WTC11 (cell line): ENCODE data around the gene ZNF394. TPM values are rescaled to one million over a fixed set of nuclear protein-coding genes. Genes with fewer than 3 reads are reported as not detected.

Source experiments
- ATAC-seq: fragments of 200-7000 bp; cut with Tn5 transposase; 2 replicates; pipeline ENCODE4 v1.10.0; 2021; ENCODE audit warnings: mild to moderate bottlenecking, moderate library complexity
- CTCF ChIA-PET: fragments of 300-600 bp; sonication (Branson Sonifier 250); formaldehyde crosslinking; loops from one replicate; lab custom pipeline; 2021; ENCODE audit warnings: antibody characterized with exemption; lab: Charles Lee
- POLR2A ChIA-PET: fragments of 350-600 bp; sonication (Branson Sonifier 250); formaldehyde crosslinking; loops from one replicate; lab custom pipeline; 2021; ENCODE audit warnings: antibody characterized with exemption; lab: Charles Lee
- DNase-seq: peaks from one replicate; pipeline ENCODE4 v3.0.0; 2021; ENCODE audit warnings: low spot score
- H3K27ac Mint-ChIP-seq: 2 replicates; pipeline ENCODE4 v1.8.0; 2021; ENCODE audit warnings: mixed read lengths
- H3K27me3 Mint-ChIP-seq: 2 replicates; pipeline ENCODE4 v1.8.0; 2021; ENCODE audit warnings: low read depth, mild to moderate bottlenecking, moderate library complexity, mixed read lengths
- H3K36me3 Mint-ChIP-seq: 2 replicates; pipeline ENCODE4 v1.8.0; 2021; ENCODE audit warnings: mixed read lengths
- H3K4me1 Mint-ChIP-seq: 2 replicates; pipeline ENCODE4 v1.8.0; 2022; ENCODE audit warnings: mixed read lengths
- H3K4me3 Mint-ChIP-seq: 2 replicates; pipeline ENCODE4 v1.8.0; 2021; ENCODE audit warnings: mild to moderate bottlenecking, moderate library complexity, mixed read lengths
- H3K9me3 Mint-ChIP-seq: 2 replicates; pipeline ENCODE4 v1.8.0; 2021; ENCODE audit warnings: mixed read lengths
- FOXK1 ChIP-seq: sonication (generic); formaldehyde crosslinking; IDR thresholded peaks from 2 replicates; pipeline ENCODE4 v1.8.0; 2022; ENCODE audit warnings: mild to moderate bottlenecking, moderate library complexity, missing genetic modification reagents
- FOXP4 ChIP-seq: sonication (generic); formaldehyde crosslinking; IDR thresholded peaks from 2 replicates; pipeline ENCODE4 v1.8.0; 2022; ENCODE audit warnings: mild to moderate bottlenecking, missing genetic modification reagents
- GRHL2 ChIP-seq: fragments of 250-450 bp; sonication (Bioruptor Pico); IDR thresholded peaks from 2 replicates; pipeline ENCODE4 v1.8.0; 2022; ENCODE audit warnings: mild to moderate bottlenecking, moderate library complexity; ENCODE audit not compliant: insufficient replicate concordance, severe bottlenecking
- HMGA2 ChIP-seq: fragments of 250-450 bp; sonication (Bioruptor Pico); IDR thresholded peaks from 2 replicates; pipeline ENCODE4 v1.4.0; 2021; ENCODE audit warnings: mild to moderate bottlenecking, moderate library complexity
- MXD4 ChIP-seq: fragments of 250-450 bp; sonication (Bioruptor Pico); IDR thresholded peaks from 2 replicates; pipeline ENCODE4 v1.8.0; 2021; ENCODE audit warnings: mild to moderate bottlenecking, moderate library complexity, borderline replicate concordance
- PRDM15 ChIP-seq: sonication (generic); formaldehyde crosslinking; IDR thresholded peaks from 2 replicates; pipeline ENCODE4 v1.8.0; 2022; ENCODE audit warnings: missing genetic modification reagents
- PRRX2 ChIP-seq: fragments of 250-450 bp; sonication (Bioruptor Pico); IDR thresholded peaks from 2 replicates; pipeline ENCODE4 v1.8.0; 2021; ENCODE audit warnings: mild to moderate bottlenecking
- RORB ChIP-seq: fragments of 250-450 bp; sonication (Bioruptor Pico); IDR thresholded peaks from 2 replicates; pipeline ENCODE4 v1.9.0; 2021; ENCODE audit warnings: mild to moderate bottlenecking
- ZNF232 ChIP-seq: sonication (generic); formaldehyde crosslinking; IDR thresholded peaks from 2 replicates; pipeline ENCODE4 v1.8.0; 2022; ENCODE audit warnings: mild to moderate bottlenecking, missing genetic modification reagents
- total RNA-seq: library from RNA; stranded (reverse); gene quantifications from 3 replicates; pipeline ENCODE4 v1.2.3, GENCODE V29; 2021
- TF ChIP-seq, protein P1 (sequence below): fragments of 250-450 bp; sonication (Bioruptor Pico); IDR thresholded peaks from 2 replicates; pipeline ENCODE4 v1.9.0; 2021; ENCODE audit warnings: mild to moderate bottlenecking
- TF ChIP-seq, protein P2 (sequence below): sonication (generic); formaldehyde crosslinking; IDR thresholded peaks from 2 replicates; pipeline ENCODE4 v1.8.0; 2023; ENCODE audit warnings: missing genetic modification reagents
- TF ChIP-seq, protein P3 (sequence below): sonication (generic); formaldehyde crosslinking; IDR thresholded peaks from 2 replicates; pipeline ENCODE4 v1.8.1; 2022; ENCODE audit warnings: low read depth, missing genetic modification reagents, borderline replicate concordance

The ZNF394 gene
- total RNA-seq, 1 experiment from 2014 or later, result 24.0 TPM

- TF ChIP-seq, protein P1, sequence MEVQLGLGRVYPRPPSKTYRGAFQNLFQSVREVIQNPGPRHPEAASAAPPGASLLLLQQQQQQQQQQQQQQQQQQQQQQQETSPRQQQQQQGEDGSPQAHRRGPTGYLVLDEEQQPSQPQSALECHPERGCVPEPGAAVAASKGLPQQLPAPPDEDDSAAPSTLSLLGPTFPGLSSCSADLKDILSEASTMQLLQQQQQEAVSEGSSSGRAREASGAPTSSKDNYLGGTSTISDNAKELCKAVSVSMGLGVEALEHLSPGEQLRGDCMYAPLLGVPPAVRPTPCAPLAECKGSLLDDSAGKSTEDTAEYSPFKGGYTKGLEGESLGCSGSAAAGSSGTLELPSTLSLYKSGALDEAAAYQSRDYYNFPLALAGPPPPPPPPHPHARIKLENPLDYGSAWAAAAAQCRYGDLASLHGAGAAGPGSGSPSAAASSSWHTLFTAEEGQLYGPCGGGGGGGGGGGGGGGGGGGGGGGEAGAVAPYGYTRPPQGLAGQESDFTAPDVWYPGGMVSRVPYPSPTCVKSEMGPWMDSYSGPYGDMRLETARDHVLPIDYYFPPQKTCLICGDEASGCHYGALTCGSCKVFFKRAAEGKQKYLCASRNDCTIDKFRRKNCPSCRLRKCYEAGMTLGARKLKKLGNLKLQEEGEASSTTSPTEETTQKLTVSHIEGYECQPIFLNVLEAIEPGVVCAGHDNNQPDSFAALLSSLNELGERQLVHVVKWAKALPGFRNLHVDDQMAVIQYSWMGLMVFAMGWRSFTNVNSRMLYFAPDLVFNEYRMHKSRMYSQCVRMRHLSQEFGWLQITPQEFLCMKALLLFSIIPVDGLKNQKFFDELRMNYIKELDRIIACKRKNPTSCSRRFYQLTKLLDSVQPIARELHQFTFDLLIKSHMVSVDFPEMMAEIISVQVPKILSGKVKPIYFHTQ (CRISPR knock-in tag), result no peak
- no peak for TF ChIP-seq GRHL2 (CRISPR knock-in tag)
- TF ChIP-seq, protein P2, sequence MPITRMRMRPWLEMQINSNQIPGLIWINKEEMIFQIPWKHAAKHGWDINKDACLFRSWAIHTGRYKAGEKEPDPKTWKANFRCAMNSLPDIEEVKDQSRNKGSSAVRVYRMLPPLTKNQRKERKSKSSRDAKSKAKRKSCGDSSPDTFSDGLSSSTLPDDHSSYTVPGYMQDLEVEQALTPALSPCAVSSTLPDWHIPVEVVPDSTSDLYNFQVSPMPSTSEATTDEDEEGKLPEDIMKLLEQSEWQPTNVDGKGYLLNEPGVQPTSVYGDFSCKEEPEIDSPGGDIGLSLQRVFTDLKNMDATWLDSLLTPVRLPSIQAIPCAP (CRISPR knock-in tag), result no peak
These were observed 39.4 kb downstream of the ZNF394 start (continued) for GRCh38 chr7:99460651-99461050.

- H3K27me3 Mint-ChIP-seq, result no peaks in the 10 kb centered on the region
- ATAC-seq, result peak; percentile 77
- peak; percentile 45 for DNase-seq
- peaks cover 20% of the 10 kb centered on the region for H3K9me3 Mint-ChIP-seq
- peaks cover 7% of the 10 kb centered on the region for H3K4me1 Mint-ChIP-seq
- ChIA-PET POLR2A (no interaction called here), CTCF (interaction anchor here (0.7 to 1.0 kb wide), 3 partner anchors 10 to 112 kb away, joined by 3 read pairs; partner anchors contain the start of gene ZNF394)
- H3K36me3 Mint-ChIP-seq, result peaks cover 66% of the 10 kb centered on the region
- TF ChIP-seq, protein P3, sequence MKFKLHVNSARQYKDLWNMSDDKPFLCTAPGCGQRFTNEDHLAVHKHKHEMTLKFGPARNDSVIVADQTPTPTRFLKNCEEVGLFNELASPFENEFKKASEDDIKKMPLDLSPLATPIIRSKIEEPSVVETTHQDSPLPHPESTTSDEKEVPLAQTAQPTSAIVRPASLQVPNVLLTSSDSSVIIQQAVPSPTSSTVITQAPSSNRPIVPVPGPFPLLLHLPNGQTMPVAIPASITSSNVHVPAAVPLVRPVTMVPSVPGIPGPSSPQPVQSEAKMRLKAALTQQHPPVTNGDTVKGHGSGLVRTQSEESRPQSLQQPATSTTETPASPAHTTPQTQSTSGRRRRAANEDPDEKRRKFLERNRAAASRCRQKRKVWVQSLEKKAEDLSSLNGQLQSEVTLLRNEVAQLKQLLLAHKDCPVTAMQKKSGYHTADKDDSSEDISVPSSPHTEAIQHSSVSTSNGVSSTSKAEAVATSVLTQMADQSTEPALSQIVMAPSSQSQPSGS (CRISPR knock-in tag), result no peak
- TF ChIP-seq FOXK1 (0 out of 2 replicates have a peak, but pooled peaks have one; percentile 16), PRRX2 (CRISPR knock-in tag) (peak; percentile 53; the same call in 1 of the 2 replicates)
- H3K27ac Mint-ChIP-seq, result 0 out of 2 replicates have a peak overlapping the region, but pooled peaks have one; percentile 68
- no peak overlapping the region for H3K4me3 Mint-ChIP-seq
These were observed 41.0 kb downstream of the ZNF394 start for GRCh38 chr7:99459087-99459486.

DNA sequence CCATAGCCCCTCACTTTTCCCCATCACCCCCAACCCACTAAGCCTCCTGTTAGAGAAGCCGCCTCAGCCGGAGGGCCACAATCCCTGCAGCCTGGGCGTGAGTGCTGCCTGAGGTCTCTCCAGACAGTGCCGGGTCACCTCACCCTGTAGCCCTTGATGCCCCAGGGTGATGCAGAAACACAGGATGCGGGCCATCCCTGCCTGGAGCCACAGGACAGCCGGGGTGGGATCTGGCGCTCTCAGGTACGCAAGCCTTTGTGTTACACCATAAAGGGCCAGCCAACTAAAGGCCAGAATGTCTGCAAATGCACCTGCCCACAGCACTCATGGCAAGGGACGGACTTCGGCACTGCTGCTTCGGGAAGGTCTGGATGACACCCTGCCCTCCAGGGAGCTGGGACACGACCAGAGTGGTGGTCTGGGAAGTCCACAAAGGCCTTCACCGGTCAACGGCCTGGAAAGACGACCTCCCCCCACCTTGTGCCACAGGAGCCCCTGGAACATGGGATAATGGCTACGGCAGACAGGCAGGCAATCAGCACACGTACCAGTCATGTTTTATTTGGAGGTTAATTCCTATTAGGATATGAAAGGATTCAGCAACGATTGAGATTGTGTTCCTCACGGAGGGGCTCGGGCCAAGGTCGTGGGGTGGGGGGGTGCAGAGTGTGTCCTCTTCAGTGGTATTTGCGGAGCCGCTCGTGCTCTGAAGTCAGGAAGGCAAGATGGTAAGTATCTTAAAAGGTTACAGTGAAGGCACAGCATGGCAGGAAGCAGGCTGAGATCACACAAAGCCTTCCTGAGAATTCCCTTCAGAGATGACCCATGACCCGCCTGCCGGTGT is 42.2 kb downstream of the ZNF394 start:
- CTCF ChIA-PET, result no interaction called here
- Mint-ChIP-seq H3K4me3 (no peak overlapping the region), H3K27me3 (no peaks in the 10 kb centered on the region), H3K36me3 (peaks cover 68% of the 10 kb centered on the region), H3K4me1 (peaks cover 3% of the 10 kb centered on the region; the same call in 1 of the 2 replicates), H3K9me3 (peaks cover 16% of the 10 kb centered on the region), H3K27ac (no peak overlapping the region; the same call in 1 of the 2 replicates)
- POLR2A ChIA-PET, result interaction anchor here (1.3 kb wide), 1 partner anchor 65 kb away, joined by 3 read pairs; no protein-coding TSS in a partner anchor
- DNase-seq (no peak), ATAC-seq (no peak)
- TF ChIP-seq, protein P1 (CRISPR knock-in tag), result no peak
- no peak for TF ChIP-seq HMGA2 (CRISPR knock-in tag)
- TF ChIP-seq FOXP4 (CRISPR knock-in tag), result no peak
- TF ChIP-seq ZNF232 (CRISPR knock-in tag), result no peak
- TF ChIP-seq RORB, result no peak
- TF ChIP-seq, protein P3 (CRISPR knock-in tag), result no peak
- no peak for TF ChIP-seq MXD4
- TF ChIP-seq PRDM15, result no peak
